ENCODE measurements around the gene MBD3L3.

MBD3L3 gene

DNA sequence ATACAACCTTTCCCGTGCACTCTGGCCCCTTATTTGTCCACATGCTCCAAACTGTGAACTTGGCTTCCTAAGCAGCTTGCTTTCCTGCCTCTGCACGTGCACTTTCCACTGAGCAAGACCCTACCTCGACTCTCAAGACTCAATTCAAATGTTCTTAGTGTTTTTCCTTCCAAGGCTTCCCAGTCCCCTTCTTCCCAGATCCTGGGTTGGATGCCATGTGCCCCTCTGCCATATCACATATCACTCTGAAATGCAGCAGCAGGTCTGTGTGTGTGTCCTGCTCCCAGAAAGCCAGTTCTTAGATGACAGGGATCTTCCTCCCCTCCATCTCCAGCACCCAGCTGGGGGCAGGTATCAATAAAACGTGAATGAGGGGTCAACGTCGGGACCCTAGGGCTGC lies 14.1 kb upstream of the MBD3L3 start:
- no peak overlapping the region for H3K4me2 ChIP-seq (ENCODE audit: low read depth, low read length, poor library complexity, severe bottlenecking)
- no peaks in the 10 kb centered on the region for H3K9me2 ChIP-seq (replicated peaks; ENCODE audit: low read depth, low read length)
- H3K79me2 ChIP-seq (ENCODE audit: insufficient read depth, low read length): peaks cover 19% of the 10 kb centered on the region
- no peaks in the 10 kb centered on the region; the same call in 1 of the 2 replicates for H3F3A ChIP-seq (ENCODE audit: low read depth)
- no peak overlapping the region for H3K9ac ChIP-seq (ENCODE audit: low read depth, low read length, poor library complexity, severe bottlenecking)
- TF ChIP-seq, protein P1, sequence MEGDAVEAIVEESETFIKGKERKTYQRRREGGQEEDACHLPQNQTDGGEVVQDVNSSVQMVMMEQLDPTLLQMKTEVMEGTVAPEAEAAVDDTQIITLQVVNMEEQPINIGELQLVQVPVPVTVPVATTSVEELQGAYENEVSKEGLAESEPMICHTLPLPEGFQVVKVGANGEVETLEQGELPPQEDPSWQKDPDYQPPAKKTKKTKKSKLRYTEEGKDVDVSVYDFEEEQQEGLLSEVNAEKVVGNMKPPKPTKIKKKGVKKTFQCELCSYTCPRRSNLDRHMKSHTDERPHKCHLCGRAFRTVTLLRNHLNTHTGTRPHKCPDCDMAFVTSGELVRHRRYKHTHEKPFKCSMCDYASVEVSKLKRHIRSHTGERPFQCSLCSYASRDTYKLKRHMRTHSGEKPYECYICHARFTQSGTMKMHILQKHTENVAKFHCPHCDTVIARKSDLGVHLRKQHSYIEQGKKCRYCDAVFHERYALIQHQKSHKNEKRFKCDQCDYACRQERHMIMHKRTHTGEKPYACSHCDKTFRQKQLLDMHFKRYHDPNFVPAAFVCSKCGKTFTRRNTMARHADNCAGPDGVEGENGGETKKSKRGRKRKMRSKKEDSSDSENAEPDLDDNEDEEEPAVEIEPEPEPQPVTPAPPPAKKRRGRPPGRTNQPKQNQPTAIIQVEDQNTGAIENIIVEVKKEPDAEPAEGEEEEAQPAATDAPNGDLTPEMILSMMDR (conservative IDR thresholded peaks at IDR 0.05; ENCODE audit: low read length): no peak
- H2AFZ ChIP-seq (ENCODE audit: low read length): no peak overlapping the region
- H3K4me1 ChIP-seq (ENCODE audit: insufficient read depth, low read length, poor library complexity, severe bottlenecking): peaks cover 10% of the 10 kb centered on the region
- H3K9me3 ChIP-seq (ENCODE audit: insufficient read depth, low read depth, low read length): peaks cover 3% of the 10 kb centered on the region
- no peak overlapping the region for H3K4me3 ChIP-seq (ENCODE audit: low read length, poor library complexity, severe bottlenecking)
- peaks cover 43% of the 10 kb centered on the region for H3K36me3 ChIP-seq (ENCODE audit: insufficient read depth, low read length)
- no peaks in the 10 kb centered on the region for H3K27me3 ChIP-seq (ENCODE audit: insufficient read depth, low read length, poor library complexity, severe bottlenecking)
- H4K20me1 ChIP-seq (ENCODE audit: insufficient read depth, low read length, poor library complexity, severe bottlenecking): peaks cover 18% of the 10 kb centered on the region

DNA sequence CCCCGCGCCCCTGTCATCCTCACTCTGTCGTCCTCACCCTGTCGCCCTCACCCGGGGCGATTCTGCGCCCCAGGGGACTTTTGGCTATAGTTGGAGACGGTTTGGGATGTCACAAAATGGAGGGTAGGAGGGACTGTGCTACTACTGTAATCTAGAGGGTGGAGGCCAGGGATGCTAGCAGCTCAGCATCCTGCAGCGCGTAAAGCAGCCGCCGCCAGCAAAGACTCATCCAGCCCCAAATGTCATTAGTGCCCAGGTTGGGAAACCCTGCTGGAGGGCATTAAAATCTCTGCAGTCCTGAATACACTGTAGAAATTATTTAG lies 11.4 kb upstream of the MBD3L3 start:
- H2AFZ ChIP-seq (ENCODE audit: low read length): peak overlapping the region; percentile 88

GRCh38 chr19:7069042-7069903 lies 10.8 kb upstream of the MBD3L3 start, which contains the start of gene ZNF557:
Gene ZNF557, plus strand, starts transcription at chr19:7069703. Its CDS starts 5,372 bp downstream, at chr19:7075075.
- peaks cover 19% of the 10 kb centered on the region for H3K79me2 ChIP-seq (ENCODE audit: insufficient read depth, low read length)
- peaks cover 12% of the 10 kb centered on the region; the same call in 1 of the 2 replicates for H3K36me3 ChIP-seq (ENCODE audit: insufficient read depth, low read length)
- peak within 1 kb of the TSS; percentile 80 for H3K9ac ChIP-seq (ENCODE audit: low read depth, low read length, poor library complexity, severe bottlenecking)
- H4K20me1 ChIP-seq (ENCODE audit: insufficient read depth, low read length, poor library complexity, severe bottlenecking): peaks cover 18% of the 10 kb centered on the region
- no peaks in the 10 kb centered on the region for H3K9me2 ChIP-seq (replicated peaks; ENCODE audit: low read depth, low read length)
- H3K4me2 ChIP-seq (ENCODE audit: low read depth, low read length, poor library complexity, severe bottlenecking): peak within 1 kb of the TSS; percentile 97
- no peaks in the 10 kb centered on the region for H3K9me3 ChIP-seq (ENCODE audit: insufficient read depth, low read depth, low read length)
- TF ChIP-seq, protein P1 (conservative IDR thresholded peaks at IDR 0.05; ENCODE audit: low read length): no peak
- TF ChIP-seq EZH2phosphoT487 (IDR thresholded peaks at IDR 0.05; ENCODE audit: borderline replicate concordance): no peak
- H3K27me3 ChIP-seq (ENCODE audit: insufficient read depth, low read length, poor library complexity, severe bottlenecking): no peaks in the 10 kb centered on the region
- H2AFZ ChIP-seq (ENCODE audit: low read length): peak within 1 kb of the TSS; percentile 88
- H3F3A ChIP-seq (ENCODE audit: low read depth): no peaks in the 10 kb centered on the region; the same call in 1 of the 2 replicates
- H3K4me3 ChIP-seq (ENCODE audit: low read length, poor library complexity, severe bottlenecking): peak within 1 kb of the TSS; percentile 78
- peaks cover 10% of the 10 kb centered on the region for H3K4me1 ChIP-seq (ENCODE audit: insufficient read depth, low read length, poor library complexity, severe bottlenecking)

More for the DNA sequence above, 11.4 kb upstream of the MBD3L3 start:
- Histone ChIP-seq H3K4me2 (ENCODE audit: low read depth, low read length, poor library complexity, severe bottlenecking) (peak overlapping the region; percentile 97), H3F3A (ENCODE audit: low read depth) (no peaks in the 10 kb centered on the region; the same call in 1 of the 2 replicates), H3K36me3 (ENCODE audit: insufficient read depth, low read length) (peaks cover 16% of the 10 kb centered on the region; the same call in 1 of the 2 replicates), H3K27me3 (ENCODE audit: insufficient read depth, low read length, poor library complexity, severe bottlenecking) (no peaks in the 10 kb centered on the region), H3K9me2 (replicated peaks; ENCODE audit: low read depth, low read length) (no peaks in the 10 kb centered on the region), H3K4me1 (ENCODE audit: insufficient read depth, low read length, poor library complexity, severe bottlenecking) (peaks cover 10% of the 10 kb centered on the region), H3K4me3 (ENCODE audit: low read length, poor library complexity, severe bottlenecking) (peak overlapping the region; percentile 78), H3K9me3 (ENCODE audit: insufficient read depth, low read depth, low read length) (no peaks in the 10 kb centered on the region), H3K9ac (ENCODE audit: low read depth, low read length, poor library complexity, severe bottlenecking) (peak overlapping the region; percentile 80), H3K79me2 (ENCODE audit: insufficient read depth, low read length) (peaks cover 19% of the 10 kb centered on the region), H4K20me1 (ENCODE audit: insufficient read depth, low read length, poor library complexity, severe bottlenecking) (peaks cover 18% of the 10 kb centered on the region)
- no peak for TF ChIP-seq EZH2phosphoT487 (IDR thresholded peaks at IDR 0.05; ENCODE audit: borderline replicate concordance)
- TF ChIP-seq, protein P1 (conservative IDR thresholded peaks at IDR 0.05; ENCODE audit: low read length): no peak
